RCC 7860 (cell line): ENCODE data around the gene FAM83E.
"Not testable (repeated sequence)": the region's sequence is repeated elsewhere in the genome, so short reads cannot be mapped to it uniquely, and the experiment has no call there.

ENCODE experiments used
- DNase-seq: peaks from one replicate; pipeline ENCODE4 v3.0.0-alpha.2; 2015; ENCODE audit warnings: low spot score
- FAIRE-seq: peaks from 2 replicates; lab custom pipeline; 2012; peaks lifted over from hg19 to GRCh38; lab: Jason Lieb, UNC

The FAM83E gene

GRCh38 chr19:48582168-48582567 lies 32.7 kb downstream of the FAM83E start:
- no peak for DNase-seq
- FAIRE-seq: no peak

- DNase-seq (no peak), FAIRE-seq (no peak)
These were observed 36.0 kb downstream of the FAM83E start for GRCh38 chr19:48578891-48579290.

- FAIRE-seq, DNase-seq: not testable (repeated sequence)
These were observed 37.0 kb downstream of the FAM83E start for GRCh38 chr19:48577908-48578307.

- FAIRE-seq (no peak), DNase-seq (no peak)
These were observed 38.8 kb downstream of the FAM83E start for GRCh38 chr19:48575931-48576622.

GRCh38 chr19:48573163-48573505 lies 41.7 kb downstream of the FAM83E start:
- FAIRE-seq: no peak
- no peak for DNase-seq

GRCh38 chr19:48571378-48572162 lies 43.3 kb downstream of the FAM83E start:
- DNase-seq (no peak), FAIRE-seq (no peak)

GRCh38 chr19:48569814-48570213 lies 45.1 kb downstream of the FAM83E start:
- no peak for DNase-seq
- no peak for FAIRE-seq

GRCh38 chr19:48568345-48568886 lies 46.5 kb downstream of the FAM83E start:
- DNase-seq: peak; percentile 93
- peak; percentile 84 for FAIRE-seq

GRCh38 chr19:48565090-48565489 lies 49.8 kb downstream of the FAM83E start:
- DNase-seq (peak; percentile 33), FAIRE-seq (no peak)
